ENCODE results near the gene SFI1. TPM values are rescaled to one million over a fixed set of nuclear protein-coding genes. Genes with fewer than 3 reads are reported as not detected.
A peak's percentile ranks its signal among the peaks of the same experiment; 100 is the strongest.

Gene SFI1
- total RNA-seq, 4 donors from 2014 or later, result 10.2 to 44.1 (median 33.3) TPM

GRCh38 chr22:31620756-31621480, 124.6 kb downstream of the SFI1 start:
- TF ChIP-seq CTCF (IDR thresholded peaks at IDR 0.05) (no peak), POLR2A (IDR thresholded peaks at IDR 0.05) (no peak)
- no peaks in the 10 kb centered on the region for H3K27me3 ChIP-seq
- intact Hi-C loops (cut with DNase I; ENCODE audit: low total_unique reads), result no loop called here
- H3K4me1 ChIP-seq, result no peaks in the 10 kb centered on the region
- no peak overlapping the region for H3K27ac ChIP-seq
- DNase-seq, result no peak
- no peak overlapping the region for H3K4me3 ChIP-seq
- H3K36me3 ChIP-seq, result no peaks in the 10 kb centered on the region
- no peaks in the 10 kb centered on the region for H3K9me3 ChIP-seq

- no peaks in the 10 kb centered on the region for H3K4me1 ChIP-seq
- no peak overlapping the region for H3K27ac ChIP-seq
- H3K9me3 ChIP-seq, result no peaks in the 10 kb centered on the region
- TF ChIP-seq POLR2A (IDR thresholded peaks at IDR 0.05) (no peak), CTCF (IDR thresholded peaks at IDR 0.05) (no peak)
- no peaks in the 10 kb centered on the region for H3K36me3 ChIP-seq
- no peak overlapping the region for H3K4me3 ChIP-seq
- H3K27me3 ChIP-seq, result no peaks in the 10 kb centered on the region
- DNase-seq, result no peak
- intact Hi-C loops (cut with DNase I; ENCODE audit: low total_unique reads), result no loop called here
Observed at GRCh38 chr22:31621507-31622124, 125.3 kb downstream of the SFI1 start.

GRCh38 chr22:31622980-31623379, 126.6 kb downstream of the SFI1 start:
- no peak overlapping the region for H3K4me3 ChIP-seq
- no peaks in the 10 kb centered on the region for H3K9me3 ChIP-seq
- H3K4me1 ChIP-seq, result no peaks in the 10 kb centered on the region
- DNase-seq, result no peak
- TF ChIP-seq POLR2A (IDR thresholded peaks at IDR 0.05) (no peak), CTCF (IDR thresholded peaks at IDR 0.05) (no peak)
- no peaks in the 10 kb centered on the region for H3K36me3 ChIP-seq
- no peaks in the 10 kb centered on the region for H3K27me3 ChIP-seq
- no peak overlapping the region for H3K27ac ChIP-seq
- intact Hi-C loops (cut with DNase I; ENCODE audit: low total_unique reads), result no loop called here

- Histone ChIP-seq H3K36me3 (no peaks in the 10 kb centered on the region), H3K27ac (no peak overlapping the region), H3K9me3 (no peaks in the 10 kb centered on the region), H3K4me3 (no peak overlapping the region), H3K27me3 (no peaks in the 10 kb centered on the region), H3K4me1 (no peaks in the 10 kb centered on the region)
- intact Hi-C loops (cut with DNase I; ENCODE audit: low total_unique reads), result no loop called here
- TF ChIP-seq CTCF (IDR thresholded peaks at IDR 0.05), result no peak
- no peak for TF ChIP-seq POLR2A (IDR thresholded peaks at IDR 0.05)
- no peak for DNase-seq
Observed at GRCh38 chr22:31623592-31624304, 127.4 kb downstream of the SFI1 start.

GRCh38 chr22:31625257-31625640, 128.9 kb downstream of the SFI1 start:
- peaks cover 0 to 7% of the 10 kb centered on the region in 2 donors for H3K4me1 ChIP-seq
- no peak for DNase-seq
- H3K9me3 ChIP-seq, result no peaks in the 10 kb centered on the region
- intact Hi-C loops (cut with DNase I; ENCODE audit: low total_unique reads), result no loop called here
- TF ChIP-seq POLR2A (IDR thresholded peaks at IDR 0.05), result no peak
- H3K27me3 ChIP-seq, result no peaks in the 10 kb centered on the region
- H3K27ac ChIP-seq, result peak overlapping the region; percentile 57 to 66
- H3K4me3 ChIP-seq, result peak overlapping the region in 1 of 2 donors; percentile 27
- no peaks in the 10 kb centered on the region for H3K36me3 ChIP-seq
